Keratinocyte (primary cell): ENCODE data around the gene HLA-B. TPM values are rescaled to one million over a fixed set of nuclear protein-coding genes. Genes with fewer than 3 reads are reported as not detected.

ENCODE experiments used
- DNase-seq: peaks from one replicate; pipeline ENCODE4 v3.0.0-alpha.2; 2011; ENCODE audit warnings: low read depth, missing footprints, low spot score
- FAIRE-seq: peaks from 2 replicates; lab custom pipeline; 2011; peaks lifted over from hg19 to GRCh38; lab: Jason Lieb, UNC
- H2AFZ ChIP-seq: 2 replicates; pipeline ENCODE4 v1.6.0; 2012; ENCODE audit warnings: low read length, control low read depth, inconsistent platforms; ENCODE audit not compliant: control insufficient read depth
- H3K27ac ChIP-seq: 2 replicates; pipeline ENCODE4 v1.5.1; 2011; ENCODE audit warnings: low read length; ENCODE audit not compliant: control insufficient read depth, insufficient read depth
- H3K27me3 ChIP-seq: 3 replicates; pipeline ENCODE4 v1.6.0; 2011; ENCODE audit warnings: low read length; ENCODE audit not compliant: control insufficient read depth, insufficient read depth; ENCODE audit errors: extremely low read depth
- H3K36me3 ChIP-seq, 2 experiments: 2 replicates in 1 of 2; 3 replicates in 1 of 2; pipeline ENCODE4 v1.5.1; 2011; ENCODE audit warnings: low read length in 2 of 2, mild to moderate bottlenecking in 1 of 2; ENCODE audit not compliant: control insufficient read depth in 2 of 2, insufficient read depth in 2 of 2; ENCODE audit errors: extremely low read depth in 1 of 2
- H3K4me1 ChIP-seq: 3 replicates; pipeline ENCODE4 v1.5.1; 2011; ENCODE audit warnings: low read length; ENCODE audit not compliant: control insufficient read depth, insufficient read depth; ENCODE audit errors: extremely low read depth
- H3K4me2 ChIP-seq: 3 replicates; pipeline ENCODE4 v1.6.0; 2011; ENCODE audit warnings: low read depth, low read length; ENCODE audit not compliant: control insufficient read depth, insufficient read depth; ENCODE audit errors: extremely low read depth
- H3K4me3 ChIP-seq, 3 experiments: fragments of 200-600 bp in 1 of 3; sonication (generic) in 1 of 3; 2 replicates in 2 of 3; 3 replicates in 1 of 3; pipeline ENCODE4 v1.5.1; 2011 to 2016; ENCODE audit warnings: low read length in 3 of 3, mild to moderate bottlenecking in 3 of 3, control low read depth in 2 of 3, inconsistent platforms in 1 of 3, low read depth in 1 of 3, mixed read lengths in 1 of 3, mixed run types in 1 of 3, moderate library complexity in 1 of 3; ENCODE audit not compliant: control insufficient read depth in 2 of 3, insufficient read depth in 2 of 3; ENCODE audit errors: extremely low read depth in 1 of 3
- H3K79me2 ChIP-seq: 2 replicates; pipeline ENCODE4 v1.6.0; 2012; ENCODE audit warnings: low read length; ENCODE audit not compliant: control insufficient read depth, insufficient read depth
- H3K9ac ChIP-seq: 3 replicates; pipeline ENCODE4 v1.6.0; 2011; ENCODE audit warnings: low read length; ENCODE audit not compliant: control insufficient read depth, insufficient read depth; ENCODE audit errors: extremely low read depth
- H3K9me1 ChIP-seq: 3 replicates; pipeline ENCODE4 v1.6.0; 2011; ENCODE audit warnings: low read length; ENCODE audit not compliant: control insufficient read depth, insufficient read depth; ENCODE audit errors: extremely low read depth
- H3K9me3 ChIP-seq: 2 replicates; pipeline ENCODE4 v1.5.1; 2012; ENCODE audit warnings: low read depth, low read length; ENCODE audit not compliant: control insufficient read depth
- H4K20me1 ChIP-seq: 3 replicates; pipeline ENCODE4 v1.6.0; 2011; ENCODE audit warnings: low read length; ENCODE audit not compliant: control insufficient read depth, insufficient read depth; ENCODE audit errors: extremely low read depth
- EZH2 ChIP-seq: IDR thresholded peaks from one replicate; pipeline ENCODE4 v1.6.1; 2012; ENCODE audit warnings: inconsistent platforms, mild to moderate bottlenecking, low read length, moderate library complexity
- dilution Hi-C: fragments of 300-500 bp; cut with MboI; formaldehyde crosslinking; loops from one replicate; pipeline ENCODE4 v1.7.0; 2020; ENCODE audit warnings: low sequenced_read_pairs; ENCODE audit not compliant: extremely low pct_ligation_motif_present
- polyA plus RNA-seq, 5 experiments: library from polyadenylated mRNA; depleted of rRNA in 3 of 5; stranded (reverse) in 3 of 5; stranded (forward) in 1 of 5; unstranded in 1 of 5; fragments of >200 nt; gene quantifications; 1 replicate in 1 of 5; 2 replicates in 3 of 5; 3 replicates in 1 of 5; pipeline versions ENCODE4 v1.2.1 to v1.2.3, GENCODE V29; 2011 to 2012; ENCODE audit warnings: missing spikeins in 2 of 5, low read depth in 1 of 5, low replicate concordance in 1 of 5
- TF ChIP-seq, protein P1 (sequence below), 3 experiments: IDR thresholded peaks in 1 of 3; conservative IDR thresholded peaks in 1 of 3; optimal IDR thresholded peaks in 1 of 3; 2 replicates in 2 of 3; 3 replicates in 1 of 3; pipeline versions ENCODE3 to v1.5.1; 2011; ENCODE audit warnings: low read length in 3 of 3, mild to moderate bottlenecking in 3 of 3, moderate library complexity in 2 of 3, control low read depth in 1 of 3, inconsistent platforms in 1 of 3; ENCODE audit not compliant: insufficient read depth in 2 of 3; ENCODE audit errors: extremely low read depth in 1 of 3

Gene HLA-B
- polyA plus RNA-seq, 1 donor (not counting 4 experiments of a cell fraction or from before 2014, with no cell fraction given), result 265 TPM

DNA sequence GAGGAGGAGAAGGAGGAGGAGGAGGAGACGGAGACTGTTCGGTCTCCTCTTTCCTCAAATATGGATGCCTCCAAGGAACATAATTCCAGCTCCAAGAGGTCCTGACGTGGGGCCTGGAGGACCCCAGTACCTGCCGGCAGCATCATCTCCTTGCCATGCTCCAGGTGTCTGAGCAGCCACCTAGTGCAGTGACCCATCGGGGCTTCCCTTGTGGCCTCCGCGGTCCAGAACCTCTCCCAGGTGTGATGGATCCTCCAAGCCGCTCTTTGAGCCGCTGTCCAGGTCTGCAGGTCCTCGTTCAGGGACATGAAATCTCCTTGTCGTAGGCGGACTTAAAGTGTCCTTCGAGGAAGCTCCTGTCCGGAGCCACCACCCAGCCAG, 49.3 kb downstream of the HLA-B start:
- H4K20me1 ChIP-seq, result no peaks in the 10 kb centered on the region
- H3K9me3 ChIP-seq, result no peaks in the 10 kb centered on the region
- H3K4me1 ChIP-seq, result no peaks in the 10 kb centered on the region
- no peaks in the 10 kb centered on the region for H3K79me2 ChIP-seq
- no peak overlapping the region for H2AFZ ChIP-seq
- H3K27me3 ChIP-seq, result peaks cover 30% of the 10 kb centered on the region
- H3K36me3 ChIP-seq, result no peaks in the 10 kb centered on the region
- no peak overlapping the region for H3K9ac ChIP-seq
- H3K9me1 ChIP-seq, result no peaks in the 10 kb centered on the region
- TF ChIP-seq EZH2, result no peak
- TF ChIP-seq, protein P1, sequence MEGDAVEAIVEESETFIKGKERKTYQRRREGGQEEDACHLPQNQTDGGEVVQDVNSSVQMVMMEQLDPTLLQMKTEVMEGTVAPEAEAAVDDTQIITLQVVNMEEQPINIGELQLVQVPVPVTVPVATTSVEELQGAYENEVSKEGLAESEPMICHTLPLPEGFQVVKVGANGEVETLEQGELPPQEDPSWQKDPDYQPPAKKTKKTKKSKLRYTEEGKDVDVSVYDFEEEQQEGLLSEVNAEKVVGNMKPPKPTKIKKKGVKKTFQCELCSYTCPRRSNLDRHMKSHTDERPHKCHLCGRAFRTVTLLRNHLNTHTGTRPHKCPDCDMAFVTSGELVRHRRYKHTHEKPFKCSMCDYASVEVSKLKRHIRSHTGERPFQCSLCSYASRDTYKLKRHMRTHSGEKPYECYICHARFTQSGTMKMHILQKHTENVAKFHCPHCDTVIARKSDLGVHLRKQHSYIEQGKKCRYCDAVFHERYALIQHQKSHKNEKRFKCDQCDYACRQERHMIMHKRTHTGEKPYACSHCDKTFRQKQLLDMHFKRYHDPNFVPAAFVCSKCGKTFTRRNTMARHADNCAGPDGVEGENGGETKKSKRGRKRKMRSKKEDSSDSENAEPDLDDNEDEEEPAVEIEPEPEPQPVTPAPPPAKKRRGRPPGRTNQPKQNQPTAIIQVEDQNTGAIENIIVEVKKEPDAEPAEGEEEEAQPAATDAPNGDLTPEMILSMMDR (optimal IDR thresholded peaks at IDR 0.05 in 1 of 3, IDR thresholded peaks at IDR 0.05 in 1 of 3, conservative IDR thresholded peaks at IDR 0.05 in 1 of 3; ENCODE audit: extremely low read depth in 1 of 3, insufficient read depth in 2 of 3, low read length in 3 of 3), result no peak
- no peak overlapping the region for H3K4me3 ChIP-seq
- no peak overlapping the region for H3K27ac ChIP-seq
- DNase-seq (no peak), FAIRE-seq (no peak)
- no peak overlapping the region for H3K4me2 ChIP-seq
- dilution Hi-C loops, result no loop called here

DNA sequence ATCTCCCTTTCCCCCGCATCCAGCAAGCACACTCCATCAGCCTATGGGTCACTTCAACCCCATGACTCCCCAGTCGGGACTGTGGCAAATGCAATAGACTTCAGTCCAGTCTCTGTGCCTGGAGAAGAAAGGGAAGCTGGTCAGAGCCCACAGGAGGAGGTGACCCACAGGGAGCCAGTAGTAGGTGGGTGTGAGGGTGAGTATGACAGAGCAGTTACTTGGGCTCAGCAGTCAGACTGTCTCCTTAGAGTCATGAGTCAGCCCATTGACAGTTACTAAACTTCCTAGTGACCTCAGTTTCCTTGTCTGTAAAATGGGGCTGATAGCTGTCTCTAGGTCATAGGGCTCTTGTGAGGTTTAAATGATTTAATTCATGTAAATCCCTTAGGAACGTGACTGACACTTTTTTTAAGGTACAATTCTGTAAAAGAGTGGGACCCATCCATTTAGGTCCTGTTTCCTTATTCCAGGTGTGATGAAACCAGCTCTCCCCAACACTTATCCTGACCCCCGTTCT, 51.2 kb downstream of the HLA-B start:
- H3K36me3 ChIP-seq, result no peaks in the 10 kb centered on the region
- H3K9me1 ChIP-seq, result no peaks in the 10 kb centered on the region
- no peaks in the 10 kb centered on the region for H3K9me3 ChIP-seq
- H3K79me2 ChIP-seq, result no peaks in the 10 kb centered on the region
- no peaks in the 10 kb centered on the region for H3K4me1 ChIP-seq
- no peaks in the 10 kb centered on the region for H4K20me1 ChIP-seq
- peaks cover 28% of the 10 kb centered on the region for H3K27me3 ChIP-seq
- TF ChIP-seq EZH2, result no peak
- TF ChIP-seq, protein P1 (optimal IDR thresholded peaks at IDR 0.05 in 1 of 3, IDR thresholded peaks at IDR 0.05 in 1 of 3, conservative IDR thresholded peaks at IDR 0.05 in 1 of 3; ENCODE audit: extremely low read depth in 1 of 3, insufficient read depth in 2 of 3, low read length in 3 of 3), result no peak
- no peak overlapping the region for H3K4me2 ChIP-seq
- no peak overlapping the region for H3K9ac ChIP-seq
- DNase-seq, result no peak
- H3K27ac ChIP-seq, result no peak overlapping the region
- H2AFZ ChIP-seq, result no peak overlapping the region
- H3K4me3 ChIP-seq, result no peak overlapping the region
- FAIRE-seq, result no peak
- dilution Hi-C loops, result no loop called here
